Left ventricle myocardium inferior (tissue), 1 donor: ENCODE measurements around the gene INTS2. TPM values are rescaled to one million over a fixed set of nuclear protein-coding genes. Genes with fewer than 3 reads are reported as not detected.

Experiments
- DNase-seq: peaks from one replicate; pipeline ENCODE4 v3.0.0-alpha.2; 2020
- H3K27ac ChIP-seq: fragments of 200-600 bp; replicated peaks from 2 replicates; pipeline ENCODE4 v1.8.0; 2021
- H3K27me3 ChIP-seq: fragments of 200-600 bp; 2 replicates; pipeline ENCODE4 v1.8.0; 2021; ENCODE audit warnings: low read depth
- H3K36me3 ChIP-seq: fragments of 200-600 bp; 2 replicates; pipeline ENCODE4 v1.8.0; 2021
- H3K4me1 ChIP-seq: fragments of 200-600 bp; 2 replicates; pipeline ENCODE4 v1.8.0; 2021
- H3K4me3 ChIP-seq: fragments of 200-600 bp; 2 replicates; pipeline ENCODE4 v1.8.0; 2021; ENCODE audit warnings: mild to moderate bottlenecking, moderate library complexity
- H3K9me3 ChIP-seq: fragments of 200-600 bp; replicated peaks from 2 replicates; pipeline ENCODE4 v1.8.0; 2021
- intact Hi-C: fragments of 100-400 bp; cut with micrococcal nuclease; formaldehyde crosslinking; loops from one replicate; pipeline ENCODE4 v1.11.0; 2022
- total RNA-seq: library from RNA; stranded (reverse); fragmentation: NEBNext Ultra II Directional; extraction: Animal tissue kit (Norgen Biotek cat#: 25700); gene quantifications from one replicate; pipeline ENCODE4 v1.2.1, GENCODE V29; 2021
- TF ChIP-seq, protein P1 (sequence below): fragments of 200-600 bp; IDR thresholded peaks from 2 replicates; pipeline ENCODE4 v1.8.0; 2021; ENCODE audit warnings: antibody characterized with exemption, mild to moderate bottlenecking, borderline replicate concordance
- donor health status: DM: no; HTN: yes; CAD: no; lungs with severe emphysema.

The INTS2 gene
- total RNA-seq, 1 donor from 2014 or later, result 10.9 TPM

DNA sequence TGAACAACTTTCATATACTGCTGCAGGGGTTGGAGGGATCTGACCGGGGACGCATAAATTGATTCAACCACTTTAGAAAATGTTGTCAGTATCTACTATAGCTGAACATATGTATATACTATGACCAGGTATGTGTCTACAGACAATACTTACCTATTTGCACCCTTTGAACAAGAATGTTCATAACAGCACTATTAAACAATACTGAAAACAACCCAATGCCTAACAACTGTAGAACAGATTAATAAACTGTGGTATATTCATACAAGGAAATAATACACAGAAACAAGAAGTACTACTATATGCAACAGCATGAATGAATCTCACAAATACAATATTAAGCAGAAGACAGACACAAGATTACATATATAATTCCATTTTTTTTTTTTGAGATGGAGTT lies 74.9 kb downstream of the INTS2 start:
- no peak overlapping the region for H3K27ac ChIP-seq
- no peaks in the 10 kb centered on the region for H3K9me3 ChIP-seq
- H3K27me3 ChIP-seq, result no peaks in the 10 kb centered on the region
- no peaks in the 10 kb centered on the region for H3K36me3 ChIP-seq
- H3K4me3 ChIP-seq, result no peak overlapping the region
- TF ChIP-seq, protein P1, sequence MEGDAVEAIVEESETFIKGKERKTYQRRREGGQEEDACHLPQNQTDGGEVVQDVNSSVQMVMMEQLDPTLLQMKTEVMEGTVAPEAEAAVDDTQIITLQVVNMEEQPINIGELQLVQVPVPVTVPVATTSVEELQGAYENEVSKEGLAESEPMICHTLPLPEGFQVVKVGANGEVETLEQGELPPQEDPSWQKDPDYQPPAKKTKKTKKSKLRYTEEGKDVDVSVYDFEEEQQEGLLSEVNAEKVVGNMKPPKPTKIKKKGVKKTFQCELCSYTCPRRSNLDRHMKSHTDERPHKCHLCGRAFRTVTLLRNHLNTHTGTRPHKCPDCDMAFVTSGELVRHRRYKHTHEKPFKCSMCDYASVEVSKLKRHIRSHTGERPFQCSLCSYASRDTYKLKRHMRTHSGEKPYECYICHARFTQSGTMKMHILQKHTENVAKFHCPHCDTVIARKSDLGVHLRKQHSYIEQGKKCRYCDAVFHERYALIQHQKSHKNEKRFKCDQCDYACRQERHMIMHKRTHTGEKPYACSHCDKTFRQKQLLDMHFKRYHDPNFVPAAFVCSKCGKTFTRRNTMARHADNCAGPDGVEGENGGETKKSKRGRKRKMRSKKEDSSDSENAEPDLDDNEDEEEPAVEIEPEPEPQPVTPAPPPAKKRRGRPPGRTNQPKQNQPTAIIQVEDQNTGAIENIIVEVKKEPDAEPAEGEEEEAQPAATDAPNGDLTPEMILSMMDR, result no peak
- DNase-seq, result no peak
- H3K4me1 ChIP-seq, result no peaks in the 10 kb centered on the region
- intact Hi-C loops, result no loop called here

DNA sequence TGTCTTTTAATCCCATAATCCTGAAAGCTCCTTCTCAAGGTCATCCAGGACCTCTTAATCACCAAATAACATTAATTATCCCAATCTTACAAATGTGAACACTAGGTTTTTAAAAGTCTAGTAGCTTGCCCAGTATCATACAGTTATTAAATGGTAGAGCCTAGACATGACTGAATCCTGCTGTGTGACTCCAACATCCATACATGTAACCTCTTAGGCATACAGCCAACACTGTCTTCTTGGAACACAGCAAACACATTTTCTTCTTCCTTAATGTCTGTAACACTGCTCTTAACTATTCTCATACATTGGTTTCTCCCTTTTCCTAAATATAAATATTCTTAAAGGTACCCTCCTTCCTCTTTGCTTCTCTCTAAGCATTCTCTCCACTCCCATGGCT lies 78.1 kb downstream of the INTS2 start:
- intact Hi-C loops, result no loop called here
- Histone ChIP-seq H3K4me3 (no peak overlapping the region), H3K4me1 (no peaks in the 10 kb centered on the region), H3K36me3 (no peaks in the 10 kb centered on the region), H3K27ac (no peak overlapping the region), H3K9me3 (no peaks in the 10 kb centered on the region), H3K27me3 (no peaks in the 10 kb centered on the region)
- TF ChIP-seq, protein P1, result no peak
- no peak for DNase-seq

DNA sequence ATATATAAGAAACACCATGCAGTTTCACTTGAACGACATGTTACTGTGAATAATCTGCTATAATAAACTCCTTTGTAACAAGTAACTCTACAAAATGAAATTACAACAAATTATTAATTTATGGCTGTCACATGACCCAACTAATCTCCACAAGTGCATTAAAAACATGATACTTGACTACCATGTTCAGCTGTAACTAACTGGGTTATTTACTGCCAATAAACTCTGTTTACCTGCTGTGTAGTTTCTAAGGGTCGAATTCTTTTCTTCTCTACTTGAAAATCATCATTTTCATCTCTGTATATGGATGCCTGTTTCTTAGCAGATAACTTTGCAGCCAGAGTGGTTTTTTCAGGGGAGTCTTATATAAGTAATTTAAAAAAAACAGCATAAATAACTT lies 78.9 kb downstream of the INTS2 start:
- Histone ChIP-seq H3K27ac (no peak overlapping the region), H3K4me1 (no peaks in the 10 kb centered on the region), H3K27me3 (no peaks in the 10 kb centered on the region), H3K9me3 (no peaks in the 10 kb centered on the region), H3K36me3 (no peaks in the 10 kb centered on the region), H3K4me3 (no peak overlapping the region)
- intact Hi-C loops, result no loop called here
- no peak for DNase-seq
- TF ChIP-seq, protein P1, result no peak

DNA sequence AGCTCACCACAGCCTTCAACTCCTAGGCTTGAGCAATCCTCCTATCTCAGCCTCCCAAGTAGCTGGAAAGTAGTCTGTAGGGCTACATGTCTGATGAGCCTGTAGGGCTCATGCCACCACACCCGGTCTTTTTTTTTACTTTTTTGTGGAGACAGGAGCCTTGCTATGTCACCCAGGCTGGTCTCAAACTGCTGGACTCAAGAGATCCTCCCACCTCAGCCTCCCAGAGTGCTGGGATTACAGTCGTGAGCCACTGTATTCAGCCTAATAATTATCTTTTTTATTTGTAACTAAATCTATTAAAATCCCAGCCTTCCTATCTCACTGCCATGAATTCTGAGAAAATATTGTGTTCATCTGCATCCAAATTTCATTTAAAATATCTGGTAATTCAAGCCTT lies 79.5 kb downstream of the INTS2 start:
- Histone ChIP-seq H3K27me3 (no peaks in the 10 kb centered on the region), H3K4me1 (no peaks in the 10 kb centered on the region), H3K4me3 (no peak overlapping the region), H3K9me3 (no peaks in the 10 kb centered on the region), H3K36me3 (no peaks in the 10 kb centered on the region), H3K27ac (no peak overlapping the region)
- intact Hi-C loops, result no loop called here
- no peak for DNase-seq
- TF ChIP-seq, protein P1, result no peak

DNA sequence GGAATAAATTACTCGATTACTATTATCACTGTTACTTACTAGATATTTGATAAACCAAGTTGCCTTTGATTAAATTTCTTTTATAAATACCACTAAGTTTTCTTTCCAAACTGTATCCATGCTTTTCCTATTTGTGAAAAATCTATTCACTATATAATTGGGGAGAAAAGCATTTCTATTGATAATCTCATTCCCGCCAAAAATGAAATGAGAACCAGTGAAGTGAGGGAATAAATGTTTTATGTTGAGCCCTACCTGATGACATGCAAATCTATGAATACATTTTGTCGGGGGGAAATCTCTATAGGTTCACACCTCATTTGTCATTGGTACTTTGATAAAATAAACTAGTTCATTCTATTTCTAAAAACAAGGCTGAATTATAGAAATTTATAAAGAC lies 80.1 kb downstream of the INTS2 start:
- intact Hi-C loops, result no loop called here
- H3K9me3 ChIP-seq, result no peaks in the 10 kb centered on the region

More for the DNA sequence above, 80.1 kb downstream of the INTS2 start:
- Histone ChIP-seq H3K4me1 (no peaks in the 10 kb centered on the region), H3K27ac (no peak overlapping the region), H3K4me3 (no peak overlapping the region), H3K27me3 (no peaks in the 10 kb centered on the region), H3K36me3 (no peaks in the 10 kb centered on the region)
- TF ChIP-seq, protein P1, result no peak
- no peak for DNase-seq
